ENCODE measurements around the gene CAPZA2. TPM values are rescaled to one million over a fixed set of nuclear protein-coding genes. Genes with fewer than 3 reads are reported as not detected.

The CAPZA2 gene
- total and polyA plus RNA-seq, 9 of the 15 experiments (the other 6 are each of a cell fraction or from before 2014, with no cell fraction given): 67.0 to 524 (median 176) TPM

GRCh38 chr7:116829041-116829440 is 33.3 kb upstream of the CAPZA2 start:
- CTCF ChIA-PET (ENCODE audit: low intra/inter-chr PET ratio): interaction anchor here (1.2 kb wide), 1 partner anchor 291 kb away, joined by 4 read pairs; no protein-coding TSS in a partner anchor
- Histone ChIP-seq H3K27ac (ENCODE audit: extremely low read depth, low read depth, low read length) (no peak overlapping the region), H3K4me2 (ENCODE audit: insufficient read depth, low read length) (no peak overlapping the region), H3K36me3 (ENCODE audit: control insufficient read depth, insufficient read depth, low read length) (no peaks in the 10 kb centered on the region), H3K4me1 (replicated peaks in 1 of 2; ENCODE audit: control insufficient read depth in 2 of 2, insufficient read depth in 2 of 2, low read length in 2 of 2) (no peaks in the 10 kb centered on the region), H3K27me3 (ENCODE audit: control insufficient read depth in 2 of 2, insufficient read depth in 2 of 2, low read length in 2 of 2) (peaks cover 4 to 18% of the 10 kb centered on the region in 2 experiments; a peak in 3 of 5 replicates), H3K9ac (ENCODE audit: insufficient read depth in 1 of 2, low read depth in 2 of 2, low read length in 2 of 2) (no peak overlapping the region), H3K79me2 (ENCODE audit: control insufficient read depth, insufficient read depth, low read length) (no peaks in the 10 kb centered on the region), H3K4me3 (no peak overlapping the region), H3K9me1 (ENCODE audit: control insufficient read depth, insufficient read depth, low read length) (no peaks in the 10 kb centered on the region), H4K20me1 (replicated peaks; ENCODE audit: control insufficient read depth, insufficient read depth, low read length) (no peaks in the 10 kb centered on the region), H3K9me3 (replicated peaks; ENCODE audit: control insufficient read depth, insufficient read depth, low read depth, low read length) (0 out of 2 replicates have a peak, but pooled peaks cover 2% of the 10 kb centered on the region), H2AFZ (ENCODE audit: low read depth, low read length) (no peak overlapping the region)
- WGBS (ENCODE audit: insufficient coverage, low coverage, missing lambda C conversion rate): 1% methylated on average over 3 of the region's 3 CpGs
- intact Hi-C loops (cut with micrococcal nuclease) (loop anchor here (5.0 kb wide), 2 partner anchors 98 to 298 kb away; no protein-coding TSS in a partner anchor), in situ Hi-C loops (cut with MboI) (no loop called here)
- no TSS peak for BruUV-seq (replicated peaks)
- DNase-seq (ENCODE audit: extremely low read depth in 1 of 4, low spot score in 3 of 4): no peak
- POLR2A ChIA-PET: no interaction called here
- ATAC-seq: no peak
- FAIRE-seq: no peak
- TF ChIP-seq TARDBP (IDR thresholded peaks at IDR 0.05): no peak
- TF ChIP-seq MBD2 (IDR thresholded peaks at IDR 0.05; ENCODE audit: borderline replicate concordance, low read depth): no peak
- TF ChIP-seq TEAD2 (tag; IDR thresholded peaks at IDR 0.05): no peak
- TF ChIP-seq HNRNPK (IDR thresholded peaks at IDR 0.05; ENCODE audit: low read depth, low read length, poor library complexity, severe bottlenecking): no peak
- TF ChIP-seq ZNF165 (CRISPR knock-in tag; IDR thresholded peaks at IDR 0.05; ENCODE audit: borderline replicate concordance): no peak
- TF ChIP-seq ZNF695 (CRISPR knock-in tag; IDR thresholded peaks at IDR 0.05): no peak
- no peak for TF ChIP-seq CREB5 (CRISPR knock-in tag; IDR thresholded peaks at IDR 0.05)
- TF ChIP-seq ZNF212 (CRISPR knock-in tag; IDR thresholded peaks at IDR 0.05): no peak
- no peak for TF ChIP-seq POLR2H (tag; IDR thresholded peaks at IDR 0.05; ENCODE audit: low read depth)
- no peak for TF ChIP-seq MAFG (tag; conservative IDR thresholded peaks at IDR 0.05)
- no peak for TF ChIP-seq ELF2 (CRISPR knock-in tag; IDR thresholded peaks at IDR 0.05)
- no peak for TF ChIP-seq ZBTB5 (IDR thresholded peaks at IDR 0.05)
- no peak for TF ChIP-seq FOXK1 (CRISPR knock-in tag; IDR thresholded peaks at IDR 0.05; ENCODE audit: borderline replicate concordance)
- no peak for TF ChIP-seq CC2D1A (IDR thresholded peaks at IDR 0.05)
- TF ChIP-seq ZBTB1 (CRISPR knock-in tag; IDR thresholded peaks at IDR 0.05; ENCODE audit: borderline replicate concordance, low read depth): no peak
- TF ChIP-seq HDAC2 (IDR thresholded peaks at IDR 0.05): no peak
- no peak for TF ChIP-seq TRIM25 (IDR thresholded peaks at IDR 0.05; ENCODE audit: borderline replicate concordance)
- TF ChIP-seq ETS1 (conservative IDR thresholded peaks at IDR 0.05; ENCODE audit: control insufficient read depth, low read depth, low read length): no peak
- TF ChIP-seq ZC3H8 (IDR thresholded peaks at IDR 0.05): no peak

Data from K562 (cell line).